Right lobe of liver (tissue), 6 donors: Measurements from ENCODE around the gene CCIN. TPM values are rescaled to one million over a fixed set of nuclear protein-coding genes. Genes with fewer than 3 reads are reported as not detected.

Experiments used
- ATAC-seq, 4 donors: fragments of 200-7000 bp; cut with Tn5 transposase; one replicate each; pipeline ENCODE4 v1.9.1; 2020; ENCODE audit warnings: mild to moderate bottlenecking in 4 of 4, moderate library complexity in 4 of 4
- DNase-seq, 3 donors: peaks; one replicate each; pipeline ENCODE4 v3.0.0-alpha.2; 2020
- H3K27ac ChIP-seq, 3 donors: fragments of 200-600 bp; one replicate each; pipeline ENCODE4 v1.8.0; 2022
- H3K27me3 ChIP-seq, 2 donors: fragments of 200-600 bp; one replicate each; pipeline ENCODE4 v1.8.0; 2022
- H3K36me3 ChIP-seq, 4 donors: fragments of 200-600 bp; sonication (generic) in 1 of 4; one replicate each; pipeline versions ENCODE4 v1.5.1 to v1.8.0; 2017 to 2022; ENCODE audit warnings: control low read depth in 1 of 4
- H3K4me1 ChIP-seq, 4 donors: fragments of 200-600 bp; sonication (generic) in 1 of 4; one replicate each; pipeline versions ENCODE4 v1.5.1 to v1.8.0; 2017 to 2022; ENCODE audit warnings: control low read depth in 1 of 4
- H3K4me3 ChIP-seq, 3 donors: fragments of 200-600 bp; one replicate each; pipeline ENCODE4 v1.8.0; 2022
- H3K9me3 ChIP-seq, 4 donors: fragments of 200-600 bp; sonication (generic) in 1 of 4; one replicate each; pipeline versions ENCODE4 v1.5.1 to v1.8.0; 2017 to 2022; ENCODE audit warnings: control low read depth in 1 of 4
- CTCF ChIP-seq, 4 donors: fragments of 200-600 bp in 3 of 4; fragments of 450-650 bp in 1 of 4; IDR thresholded peaks; one replicate each; pipeline versions ENCODE4 v1.5.1 to v1.8.0; 2016 to 2022; ENCODE audit warnings: antibody characterized with exemption in 4 of 4, mild to moderate bottlenecking in 2 of 4
- POLR2A ChIP-seq: fragments of 450-650 bp; IDR thresholded peaks from one replicate; pipeline ENCODE4 v1.6.1; 2017; ENCODE audit warnings: antibody characterized with exemption, mild to moderate bottlenecking
- WGBS: methylation state at CpG from one replicate; pipeline ENCODE4 v1.1.6; 2018; ENCODE audit warnings: low coverage, low lambda C conversion rate; ENCODE audit not compliant: insufficient coverage; ENCODE audit errors: missing lambda C conversion rate; 5-methylcytosine and 5-hydroxymethylcytosine counted together
- intact Hi-C, 2 donors: fragments of 100-400 bp; cut with DNase I; formaldehyde crosslinking; loops; one replicate each; pipeline versions ENCODE4 v1.11.2 to v1.14.1; 2022
- total RNA-seq, 6 experiments: library from RNA; depleted of rRNA in 2 of 6; stranded (reverse); fragments of >200 nt in 2 of 6; fragmentation: NEBNext Ultra II Directional in 3 of 6; extraction: Animal tissue kit (Norgen Biotek cat#: 25700) in 3 of 6; gene quantifications; one replicate each; pipeline versions ENCODE4 v1.1.0 to v1.2.4, GENCODE V29; 2016 to 2023
- donor health status: DM: no; HTN: yes; CAD: no.
- donor health status: DM: no; HTN: no; CAD: no.
- donor health status: DM: no; HTN: no; CAD: no.
- donor health status: DM: no; HTN: yes; CAD: no.
- donor health status: DM: no; HTN: yes; CAD: no.

The CCIN gene
- total RNA-seq, 6 experiments from 2014 or later = not detected

GRCh38 chr9:36123515-36123914 lies 45.7 kb upstream of the CCIN start:
- ATAC-seq (no peak), DNase-seq (no peak)
- Histone ChIP-seq H3K27me3 (no peaks in the 10 kb centered on the region), H3K4me1 (no peaks in the 10 kb centered on the region), H3K4me3 (no peak overlapping the region), H3K36me3 (peaks cover 0 to 4% (median 0%) of the 10 kb centered on the region in 4 donors), H3K9me3 (no peaks in the 10 kb centered on the region), H3K27ac (no peak overlapping the region)
- intact Hi-C loops = no loop called here
- TF ChIP-seq CTCF (IDR thresholded peaks at IDR 0.05) (no peak), POLR2A (no peak)
- 67% methylated on average over 2 of the region's 2 CpGs for WGBS

GRCh38 chr9:36125062-36125855 lies 43.9 kb upstream of the CCIN start:
- Histone ChIP-seq H3K4me3 (no peak overlapping the region), H3K36me3 (peaks cover 0 to 4% (median 0%) of the 10 kb centered on the region in 4 donors), H3K4me1 (no peaks in the 10 kb centered on the region), H3K27ac (no peak overlapping the region), H3K9me3 (no peaks in the 10 kb centered on the region), H3K27me3 (no peaks in the 10 kb centered on the region)
- WGBS = 52% methylated on average over 6 of the region's 10 CpGs
- ATAC-seq = peak in 3 of 4 donors; percentile 15 to 57 (median 30)
- intact Hi-C loops = no loop called here
- TF ChIP-seq CTCF (IDR thresholded peaks at IDR 0.05) (no peak), POLR2A (no peak)
- no peak for DNase-seq

DNA sequence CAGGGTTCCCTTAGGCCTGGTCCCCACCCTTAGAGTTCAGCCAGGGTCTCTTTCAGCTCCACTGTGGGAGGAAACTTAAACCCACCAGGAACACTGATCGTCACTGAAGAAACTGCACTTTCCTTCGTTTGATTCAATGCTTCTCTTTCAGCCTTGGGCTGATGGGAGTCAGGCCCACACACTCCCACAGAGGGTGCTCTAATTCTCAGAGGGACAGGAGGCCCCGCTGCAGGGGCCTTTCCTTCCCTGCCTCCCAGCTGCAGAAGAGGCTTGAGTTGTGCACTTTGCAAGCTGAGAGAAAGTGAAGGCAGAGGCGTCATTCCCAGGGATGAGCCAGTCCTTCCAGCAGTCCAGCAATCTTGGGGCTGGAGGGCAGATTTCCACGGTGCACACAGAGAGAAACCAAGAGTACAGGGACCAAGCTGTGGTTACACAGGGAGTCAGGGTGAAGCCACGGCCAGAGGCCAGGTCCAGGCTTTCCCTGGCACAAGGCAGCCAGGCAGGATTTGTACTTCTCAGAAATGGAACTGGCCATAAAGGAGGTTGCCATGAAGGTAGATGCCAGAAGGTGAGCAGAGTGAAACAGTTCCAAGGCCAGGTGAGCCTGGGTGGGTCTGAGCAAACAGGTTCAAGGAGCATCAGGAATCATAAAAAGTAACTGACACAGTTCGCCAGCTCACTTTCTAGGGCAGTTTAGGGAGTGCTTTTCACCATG lies 43.0 kb upstream of the CCIN start:
- no peaks in the 10 kb centered on the region for H3K4me1 ChIP-seq
- peaks cover 0 to 4% (median 0%) of the 10 kb centered on the region in 4 donors for H3K36me3 ChIP-seq
- intact Hi-C loops = no loop called here
- H3K4me3 ChIP-seq = no peak overlapping the region
- H3K9me3 ChIP-seq = no peaks in the 10 kb centered on the region
- no peak overlapping the region for H3K27ac ChIP-seq
- no peaks in the 10 kb centered on the region for H3K27me3 ChIP-seq
- ATAC-seq (peak in 1 of 4 donors; percentile 22), DNase-seq (no peak)
- TF ChIP-seq CTCF (IDR thresholded peaks at IDR 0.05) (no peak), POLR2A (no peak)
- WGBS = 74% methylated on average over 3 of the region's 7 CpGs

GRCh38 chr9:36127652-36128244 lies 41.4 kb upstream of the CCIN start:
- 66% methylated on average over 5 of the region's 5 CpGs for WGBS
- DNase-seq (no peak), ATAC-seq (peak; percentile 51 to 64 (median 58))
- Histone ChIP-seq H3K4me1 (no peaks in the 10 kb centered on the region), H3K27ac (no peak overlapping the region), H3K27me3 (no peaks in the 10 kb centered on the region), H3K4me3 (no peak overlapping the region), H3K36me3 (peaks cover 0 to 4% (median 0%) of the 10 kb centered on the region in 4 donors), H3K9me3 (no peaks in the 10 kb centered on the region)
- TF ChIP-seq POLR2A (no peak), CTCF (IDR thresholded peaks at IDR 0.05) (no peak)
- intact Hi-C loops = no loop called here
